ENCODE measurements around the gene APH1B.

GRCh38 chr15:63240109-63240508 is 37.3 kb upstream of the APH1B start:
- no peak for TF ChIP-seq FOXA1 (IDR thresholded peaks at IDR 0.05)
- no peak for TF ChIP-seq CTCF (IDR thresholded peaks at IDR 0.05; ENCODE audit: low read depth, low read length, missing input control)
- no peak for TF ChIP-seq MAX (IDR thresholded peaks at IDR 0.05)
- TF ChIP-seq REST (IDR thresholded peaks at IDR 0.05): no peak
- no peak for TF ChIP-seq JUND (IDR thresholded peaks at IDR 0.05)
- TF ChIP-seq ZBTB33 (IDR thresholded peaks at IDR 0.05): no peak
- no peak for TF ChIP-seq GABPA (IDR thresholded peaks at IDR 0.05 in 1 of 2, conservative IDR thresholded peaks at IDR 0.05 in 1 of 2)
- no peak for TF ChIP-seq SP1 (IDR thresholded peaks at IDR 0.05)
- TF ChIP-seq HNF4G (IDR thresholded peaks at IDR 0.05): no peak
- TF ChIP-seq YY1 (IDR thresholded peaks at IDR 0.05): no peak
- no peak for TF ChIP-seq RAD21 (IDR thresholded peaks at IDR 0.05)
- TF ChIP-seq TAF1 (conservative IDR thresholded peaks at IDR 0.05): no peak
- TF ChIP-seq ATF3 (IDR thresholded peaks at IDR 0.05): no peak
- no peak for TF ChIP-seq EGR1 (IDR thresholded peaks at IDR 0.05; ENCODE audit: low read depth in 2 of 2)
